GM13976 (cell line): ENCODE results near the gene MLF2.
"Not testable (repeated sequence)": the region's sequence is repeated elsewhere in the genome, so short reads cannot be mapped to it uniquely, and the experiment has no call there.

Source experiments
- DNase-seq: peaks from one replicate; pipeline ENCODE4 v3.0.0; 2012; ENCODE audit warnings: low spot score
- in situ Hi-C: fragments of 300-500 bp; cut with MboI; formaldehyde crosslinking; loops from one replicate; pipeline ENCODE4 v1.12.0; 2022; ENCODE audit warnings: low sequenced_read_pairs, mixed read lengths, inconsistent platforms; ENCODE audit not compliant: unreplicated experiment
- TF ChIP-seq, protein P1 (sequence below): IDR thresholded peaks from 2 replicates; pipeline ENCODE4 v1.5.1; 2012; ENCODE audit warnings: borderline replicate concordance, mild to moderate bottlenecking; ENCODE audit not compliant: insufficient read depth; ENCODE audit errors: extremely low read depth, missing control alignments, control extremely low read depth

The MLF2 gene

DNA sequence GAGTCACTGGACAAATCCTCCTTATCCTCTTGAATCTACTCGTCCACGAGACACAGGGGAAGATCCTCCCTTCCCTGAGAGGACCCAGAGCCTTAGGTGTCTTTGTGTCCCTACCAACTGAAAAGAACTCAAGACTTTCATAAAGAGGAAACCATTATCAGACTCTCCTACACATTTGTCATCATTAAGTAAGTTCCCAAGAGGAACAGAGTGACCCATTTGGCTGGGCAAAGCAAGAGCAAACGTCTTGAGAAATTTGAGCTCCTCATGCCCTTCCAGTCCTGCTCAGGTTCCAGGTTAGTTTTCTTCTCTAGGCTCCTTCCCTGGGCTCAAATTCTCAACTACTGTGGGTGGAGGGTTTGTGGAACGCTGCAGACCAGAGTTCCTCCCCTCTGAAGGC, 5.7 kb downstream of the MLF2 start:
- no peak for DNase-seq
- in situ Hi-C loops, result no loop called here
- TF ChIP-seq, protein P1, sequence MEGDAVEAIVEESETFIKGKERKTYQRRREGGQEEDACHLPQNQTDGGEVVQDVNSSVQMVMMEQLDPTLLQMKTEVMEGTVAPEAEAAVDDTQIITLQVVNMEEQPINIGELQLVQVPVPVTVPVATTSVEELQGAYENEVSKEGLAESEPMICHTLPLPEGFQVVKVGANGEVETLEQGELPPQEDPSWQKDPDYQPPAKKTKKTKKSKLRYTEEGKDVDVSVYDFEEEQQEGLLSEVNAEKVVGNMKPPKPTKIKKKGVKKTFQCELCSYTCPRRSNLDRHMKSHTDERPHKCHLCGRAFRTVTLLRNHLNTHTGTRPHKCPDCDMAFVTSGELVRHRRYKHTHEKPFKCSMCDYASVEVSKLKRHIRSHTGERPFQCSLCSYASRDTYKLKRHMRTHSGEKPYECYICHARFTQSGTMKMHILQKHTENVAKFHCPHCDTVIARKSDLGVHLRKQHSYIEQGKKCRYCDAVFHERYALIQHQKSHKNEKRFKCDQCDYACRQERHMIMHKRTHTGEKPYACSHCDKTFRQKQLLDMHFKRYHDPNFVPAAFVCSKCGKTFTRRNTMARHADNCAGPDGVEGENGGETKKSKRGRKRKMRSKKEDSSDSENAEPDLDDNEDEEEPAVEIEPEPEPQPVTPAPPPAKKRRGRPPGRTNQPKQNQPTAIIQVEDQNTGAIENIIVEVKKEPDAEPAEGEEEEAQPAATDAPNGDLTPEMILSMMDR, result no peak

DNA sequence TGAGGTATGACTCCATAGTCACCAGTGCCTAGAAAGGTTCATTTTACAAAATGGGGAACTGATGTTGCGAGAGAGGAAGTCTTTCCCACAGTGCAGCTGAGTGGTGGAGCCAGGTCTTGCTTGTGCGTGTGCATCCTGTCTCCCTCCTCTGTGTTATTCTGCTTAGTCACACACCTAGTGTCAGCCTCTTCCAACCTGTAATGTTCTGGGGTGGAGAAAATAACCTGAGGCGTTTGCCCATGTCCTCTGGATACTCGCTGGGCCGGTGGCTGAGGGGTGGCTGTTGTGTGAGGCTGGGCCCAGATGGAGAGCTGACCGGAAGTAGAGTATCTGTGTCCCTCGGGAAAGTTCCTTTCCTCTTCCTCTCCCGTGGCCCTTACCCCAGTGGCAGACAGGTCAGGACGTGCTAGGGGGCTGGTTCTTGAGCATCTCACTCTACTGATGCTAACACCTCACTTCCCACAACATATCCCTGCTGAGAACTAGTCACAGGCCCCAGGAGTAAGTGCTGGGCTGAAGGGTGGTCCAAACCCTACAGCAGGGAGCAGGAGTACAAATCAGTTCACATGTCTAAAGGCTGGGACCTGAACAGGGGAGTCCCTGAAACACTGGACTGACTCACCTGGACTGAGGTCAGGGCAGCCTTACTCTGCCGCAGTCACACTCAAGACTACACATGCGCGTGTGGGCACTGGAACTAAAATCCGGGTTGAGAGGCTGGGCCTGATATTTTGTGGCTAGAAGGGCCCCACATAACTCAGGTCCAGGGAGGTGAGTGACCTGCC, 7.0 kb downstream of the MLF2 start:
- TF ChIP-seq, protein P1, result no peak
- peak; percentile 61 for DNase-seq
- in situ Hi-C loops, result no loop called here

DNA sequence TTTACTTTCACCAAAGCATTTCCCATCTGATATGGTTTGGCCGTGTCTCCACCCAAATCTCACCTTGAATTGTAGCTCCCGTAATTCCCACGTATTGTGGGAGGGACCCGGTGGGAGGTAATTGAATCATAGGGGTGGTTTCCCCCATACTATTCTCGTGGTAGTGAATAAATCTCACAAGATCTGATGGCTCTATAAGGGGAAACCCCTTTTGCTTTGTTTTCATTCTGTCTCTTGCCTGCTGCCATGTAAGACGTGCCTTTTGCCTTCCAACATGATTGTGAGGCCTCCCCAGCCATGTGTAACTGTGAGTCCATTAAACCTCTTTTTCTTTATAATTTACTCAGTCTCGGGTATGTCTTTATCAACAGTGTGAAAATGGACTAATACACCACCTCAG, 9.6 kb downstream of the MLF2 start:
- in situ Hi-C loops, result not testable (repeated sequence)

DNA sequence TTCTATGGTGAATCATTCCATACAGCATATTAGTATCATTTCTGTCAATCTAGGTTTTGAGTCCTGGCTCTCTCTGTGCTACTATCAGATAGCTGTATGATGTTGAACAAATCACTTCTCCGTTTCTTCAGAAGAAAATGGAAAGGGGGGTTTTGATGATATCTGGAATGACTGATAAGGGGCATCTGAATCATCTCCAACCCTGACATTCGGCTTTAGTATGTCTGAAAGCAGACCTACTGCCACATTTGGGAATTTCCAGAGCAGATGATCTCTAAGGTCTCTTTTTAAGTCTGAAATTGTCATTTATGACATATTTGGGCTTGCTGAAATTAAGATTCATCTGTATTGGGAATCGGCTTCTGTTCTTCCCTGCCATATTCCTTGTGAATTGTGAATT, 10.1 kb downstream of the MLF2 start:
- in situ Hi-C loops, result no loop called here
- TF ChIP-seq, protein P1, result no peak
- DNase-seq, result no peak

More for the DNA sequence above, 9.6 kb downstream of the MLF2 start:
- DNase-seq, result not testable (repeated sequence)

DNA sequence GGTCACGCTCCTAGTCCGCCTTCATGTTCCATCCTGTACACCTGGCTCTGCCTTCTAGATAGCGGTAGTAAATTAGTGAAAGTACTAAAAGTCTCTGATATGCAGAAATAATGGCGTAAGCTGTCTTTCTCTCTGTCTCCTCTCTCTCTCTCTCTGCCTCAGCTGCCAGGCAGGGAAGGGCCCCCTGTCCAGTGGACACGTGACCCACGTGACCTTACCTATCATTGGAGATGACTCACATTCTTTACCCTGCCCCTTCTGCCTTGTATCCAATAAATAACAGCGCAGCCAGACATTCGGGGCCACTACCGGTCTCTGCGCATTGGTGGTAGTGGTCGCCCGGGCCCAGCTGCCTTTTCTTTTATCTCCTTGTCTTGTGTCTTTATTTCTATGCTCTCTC, 10.9 kb downstream of the MLF2 start:
- in situ Hi-C loops, DNase-seq: not testable (repeated sequence)

DNA sequence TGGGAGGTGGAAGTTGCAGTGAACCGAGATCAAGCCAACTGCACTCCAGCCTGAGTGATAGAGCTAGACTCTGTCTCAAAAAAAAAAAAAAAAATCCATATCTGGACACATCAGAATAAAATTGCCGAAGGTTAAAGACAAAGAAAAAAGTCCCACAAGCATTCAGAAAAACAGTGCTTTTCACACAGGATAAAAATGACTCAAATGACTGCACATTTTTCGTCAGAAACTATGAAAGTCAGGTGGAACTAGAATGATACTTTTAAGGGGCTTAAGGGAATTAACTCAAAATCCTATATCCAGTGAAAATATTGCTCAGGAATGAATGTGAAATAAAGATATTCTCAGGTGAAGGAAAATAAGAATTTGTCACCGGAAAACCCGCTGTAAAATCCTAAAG, 16.2 kb downstream of the MLF2 start:
- no peak for DNase-seq
- TF ChIP-seq, protein P1, result no peak
- in situ Hi-C loops, result no loop called here

DNA sequence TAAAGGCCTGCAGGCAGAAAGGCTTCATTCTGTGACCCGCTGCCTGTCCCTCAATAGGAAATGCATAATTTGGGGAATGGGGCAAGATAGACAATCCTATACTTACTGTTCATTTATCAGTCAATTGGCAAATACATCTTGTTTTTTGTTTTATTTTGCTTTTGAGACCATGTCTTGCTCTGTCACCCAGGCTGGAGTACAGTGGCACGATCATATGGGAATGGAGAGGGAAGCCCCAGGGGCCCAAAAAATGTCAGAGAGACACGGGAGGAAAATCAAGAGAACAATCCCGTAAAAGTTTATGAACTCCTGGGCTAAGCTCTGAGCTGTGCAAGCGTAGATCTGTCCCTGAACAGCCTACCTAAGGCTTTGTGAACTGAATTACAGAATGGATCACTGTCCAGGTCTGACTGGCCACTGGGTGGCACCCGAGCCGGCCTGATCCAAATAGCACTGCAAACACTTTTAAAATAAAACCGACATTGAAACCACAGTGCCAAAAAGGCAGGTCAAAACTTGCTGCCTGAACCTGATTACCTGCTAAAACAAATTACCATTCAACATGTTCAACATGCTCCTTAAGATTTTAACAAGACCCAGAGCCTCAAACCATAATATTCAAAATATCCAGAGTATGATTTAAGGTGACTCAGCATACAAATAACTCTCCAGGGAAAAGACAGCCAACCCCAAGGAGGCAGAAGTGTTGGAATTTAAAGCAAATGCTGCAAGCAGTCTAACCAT, 17.3 kb downstream of the MLF2 start:
- in situ Hi-C loops, result no loop called here
- TF ChIP-seq, protein P1, result peak; percentile 74
- peak; percentile 70 for DNase-seq
